Left renal pelvis (tissue), 4 donors: ENCODE data around the gene OR10A2. TPM values are rescaled to one million over a fixed set of nuclear protein-coding genes. Genes with fewer than 3 reads are reported as not detected.
A peak's percentile ranks its signal among the peaks of the same experiment; 100 is the strongest.
"Not testable (repeated sequence)": the region's sequence is repeated elsewhere in the genome, so short reads cannot be mapped to it uniquely, and the experiment has no call there.

Experiments used
- DNase-seq, 4 donors: peaks; one replicate each; pipeline ENCODE4 v3.0.0-alpha.2; 2013; ENCODE audit warnings: low read depth in 4 of 4, low spot score in 3 of 4
- polyA plus RNA-seq, 4 donors: library from polyadenylated mRNA; unstranded; fragments of 120-200 nt; gene quantifications; one replicate each; pipeline ENCODE4 v1.2.1, GENCODE V29; 2013; ENCODE audit not compliant: insufficient read length in 4 of 4

OR10A2 gene, protein sequence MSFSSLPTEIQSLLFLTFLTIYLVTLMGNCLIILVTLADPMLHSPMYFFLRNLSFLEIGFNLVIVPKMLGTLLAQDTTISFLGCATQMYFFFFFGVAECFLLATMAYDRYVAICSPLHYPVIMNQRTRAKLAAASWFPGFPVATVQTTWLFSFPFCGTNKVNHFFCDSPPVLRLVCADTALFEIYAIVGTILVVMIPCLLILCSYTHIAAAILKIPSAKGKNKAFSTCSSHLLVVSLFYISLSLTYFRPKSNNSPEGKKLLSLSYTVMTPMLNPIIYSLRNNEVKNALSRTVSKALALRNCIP
- under 1 TPM in 2 of 4 donors, not detected in 2; 0.04 to 0.09 TPM for polyA plus RNA-seq

DNA sequence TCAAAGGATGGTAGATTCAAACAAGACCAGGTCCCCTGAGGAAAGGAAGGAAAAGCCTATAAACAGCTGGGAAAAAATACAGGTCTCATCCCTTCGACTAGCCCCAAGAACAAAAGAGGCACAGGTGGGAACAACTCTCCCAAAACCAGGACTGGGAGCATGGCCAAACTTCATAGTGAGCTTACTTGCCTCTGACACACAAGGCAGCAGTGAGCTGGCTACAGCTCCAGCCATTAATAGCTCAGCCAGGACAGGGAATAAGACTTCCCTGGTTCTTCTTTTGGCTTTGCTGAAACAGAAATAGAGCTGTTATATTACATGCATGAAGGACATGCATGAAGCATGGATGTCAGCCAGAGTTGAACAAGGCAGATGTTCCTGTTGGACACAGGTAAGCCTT lies at the start of gene OR10A2:
OR10A2 (plus strand) TSS at position 97 of the 400 bp plus-strand sequence. CDS start 6,698 bp downstream, outside the sequence.
- DNase-seq = no peak

DNA sequence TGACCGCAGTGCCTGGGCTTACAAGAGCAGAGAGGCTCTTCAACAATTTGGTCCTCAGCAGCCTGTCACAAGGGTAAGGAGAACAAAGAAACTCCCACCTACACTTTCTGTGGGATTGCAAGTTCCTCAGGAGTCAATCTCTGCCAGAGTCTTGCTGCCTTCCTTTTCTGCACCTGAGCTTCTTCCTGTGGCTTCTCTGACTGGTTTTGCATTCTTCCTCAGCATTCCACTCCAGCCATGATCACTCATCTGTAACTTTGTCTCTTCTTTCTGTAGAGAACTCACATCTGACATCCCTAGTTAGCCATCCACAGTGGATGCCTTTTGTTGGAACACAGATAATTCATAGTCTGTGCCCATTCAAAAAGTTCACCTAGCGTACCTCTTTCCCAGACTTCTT lies 49.2 kb upstream of the OR10A2 start:
- no peak for DNase-seq

DNA sequence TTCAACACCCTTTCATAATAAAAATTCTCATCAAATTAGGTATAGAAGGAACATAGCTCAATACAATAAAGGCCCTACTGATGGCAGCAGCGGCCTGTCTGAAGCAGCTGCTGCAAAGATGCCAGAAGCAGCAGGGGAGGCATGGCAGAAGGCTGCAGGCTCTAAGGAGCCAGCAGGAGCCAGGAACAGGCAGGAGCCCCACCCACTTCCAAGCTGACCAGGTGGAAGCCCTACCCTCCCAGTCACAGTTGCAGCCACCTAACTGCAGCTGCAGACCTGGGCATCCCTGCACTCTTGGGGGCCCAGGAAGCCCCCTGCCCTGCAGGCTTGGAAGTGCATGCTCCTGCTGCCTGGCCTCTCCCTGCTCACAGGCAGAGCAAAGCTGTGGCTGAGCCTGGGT lies 45.2 kb upstream of the OR10A2 start:
- DNase-seq = no peak

DNA sequence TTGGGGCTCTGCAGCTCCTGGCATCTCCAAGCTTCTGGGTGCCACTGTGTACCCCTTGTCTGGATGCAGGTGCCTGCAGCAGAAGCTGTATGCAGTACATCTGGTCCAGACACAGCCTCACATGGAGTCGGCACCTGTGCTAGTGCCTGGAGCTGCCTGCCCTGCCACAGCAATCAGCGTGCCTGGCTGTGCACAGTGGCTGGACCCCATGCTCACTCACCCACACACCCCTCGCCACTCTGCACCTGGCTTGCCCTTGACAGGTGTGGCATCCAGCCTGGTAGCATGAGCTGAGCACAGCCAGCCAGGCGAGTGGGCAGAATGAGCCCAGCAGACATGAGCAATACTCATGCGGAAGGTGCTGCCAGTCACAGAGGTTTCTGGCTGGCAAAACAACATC lies 43.9 kb upstream of the OR10A2 start:
- DNase-seq = no peak

DNA sequence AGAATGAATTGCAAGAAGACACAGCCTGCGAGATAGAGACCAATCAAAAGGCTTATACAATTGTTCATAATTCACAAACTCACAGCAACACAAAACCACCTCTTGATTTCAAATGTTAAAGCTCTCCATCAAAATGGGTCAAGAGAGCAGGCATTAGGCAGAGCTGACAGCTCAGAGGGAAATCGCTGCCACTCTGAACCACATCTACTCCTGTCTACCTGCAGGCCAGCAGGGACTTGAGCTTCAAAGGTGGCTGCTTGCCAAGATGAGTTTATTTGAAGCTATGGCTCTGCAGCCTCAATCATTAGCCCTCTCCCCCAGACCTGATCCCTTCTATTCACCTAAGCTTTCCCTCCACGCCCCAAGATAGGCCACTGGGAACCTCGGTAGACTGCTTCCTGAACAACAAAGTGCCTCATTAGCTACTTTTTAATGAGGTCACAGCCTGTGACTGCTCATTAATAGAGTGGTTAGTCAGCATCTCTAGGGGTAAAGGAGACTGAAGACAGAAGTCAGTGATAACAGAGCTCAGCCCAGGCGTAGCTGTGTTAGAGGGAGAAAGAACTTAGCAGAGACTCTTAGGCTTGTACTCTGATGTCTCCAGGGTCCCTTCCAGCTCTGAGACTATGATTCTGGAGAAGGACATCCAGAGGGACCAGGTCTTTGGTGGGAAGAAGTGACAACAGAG lies 38.6 kb upstream of the OR10A2 start:
- DNase-seq = no peak

DNA sequence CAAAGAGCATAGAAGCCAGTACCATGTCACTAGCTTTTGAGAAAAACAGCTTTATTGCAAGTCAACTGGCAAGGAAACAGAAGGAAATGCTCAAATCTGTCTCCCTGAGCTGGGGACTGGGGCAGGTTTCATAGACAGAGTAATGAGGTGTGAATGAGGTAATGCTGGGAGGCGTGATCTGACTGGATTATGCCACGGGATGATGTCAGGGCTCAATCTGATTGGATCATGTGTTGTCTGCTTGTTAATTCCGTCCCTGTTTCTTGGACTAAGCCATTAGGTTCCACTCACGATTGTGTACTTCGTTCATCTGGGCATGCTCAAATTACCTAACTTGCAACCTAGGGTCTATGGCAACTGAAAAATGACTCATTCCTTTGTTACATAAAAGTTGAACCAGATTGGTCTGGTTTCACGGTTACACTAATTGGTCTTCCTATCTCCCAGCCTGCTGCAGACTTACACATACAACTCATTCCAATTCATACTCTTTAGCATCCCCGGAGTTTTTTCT lies 37.6 kb upstream of the OR10A2 start:
- no peak for DNase-seq

DNA sequence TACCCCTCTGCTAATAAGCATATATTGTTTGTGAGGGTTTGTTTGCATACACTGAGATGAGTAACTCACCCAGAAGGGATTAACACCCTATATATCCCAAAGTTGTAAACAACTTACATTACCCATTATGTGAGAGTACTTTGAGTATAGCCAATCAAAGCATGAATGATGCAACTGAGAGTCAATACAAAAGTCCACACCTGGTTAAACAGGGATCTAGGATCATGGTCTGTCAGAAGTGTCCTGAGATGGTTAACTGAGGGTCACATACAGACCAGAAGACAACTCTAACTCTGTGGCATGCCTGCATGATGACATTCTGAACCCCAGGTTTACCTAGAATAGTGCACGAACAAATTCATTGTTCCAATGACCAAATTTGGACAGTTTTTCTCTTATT lies 34.8 kb upstream of the OR10A2 start:
- DNase-seq = no peak

DNA sequence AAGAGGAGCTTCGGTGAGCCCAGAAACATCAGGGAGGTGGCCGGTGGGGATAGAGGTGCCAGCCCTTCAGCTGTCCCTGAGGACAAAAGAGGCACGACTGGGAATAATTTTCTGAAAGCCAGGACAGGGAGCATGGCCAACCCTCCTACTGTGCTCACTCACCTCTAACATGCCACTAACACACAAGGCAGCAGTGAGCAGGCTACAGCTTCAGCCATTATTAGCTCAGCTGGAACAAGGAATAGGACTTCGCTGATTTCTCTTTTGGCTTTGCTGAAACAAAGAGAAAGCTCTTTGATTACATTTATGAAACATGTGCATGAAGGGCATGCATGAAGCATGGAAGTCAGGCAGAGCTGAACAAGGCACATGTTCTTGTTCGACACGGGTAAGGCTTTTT lies 29.5 kb upstream of the OR10A2 start:
- no peak for DNase-seq

DNA sequence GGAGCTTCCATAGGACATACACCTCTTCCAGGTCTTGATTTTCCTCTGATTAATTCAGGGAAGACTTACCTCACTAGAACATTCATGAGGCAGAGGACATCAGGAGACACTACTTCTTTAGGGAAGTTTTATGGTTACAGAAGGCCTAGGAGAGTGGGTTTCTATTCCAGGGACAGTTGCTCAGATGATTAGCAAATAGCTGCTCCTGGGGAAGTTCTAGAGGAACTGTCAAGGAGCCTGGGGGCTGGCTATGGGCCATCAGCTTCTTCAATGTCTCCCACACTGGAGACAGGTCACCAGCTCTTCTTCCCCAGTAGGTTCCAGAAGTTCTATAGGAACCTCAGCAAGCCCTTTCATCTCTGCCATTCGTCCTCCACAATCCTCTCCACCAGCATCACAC lies 28.8 kb upstream of the OR10A2 start:
- no peak for DNase-seq

DNA sequence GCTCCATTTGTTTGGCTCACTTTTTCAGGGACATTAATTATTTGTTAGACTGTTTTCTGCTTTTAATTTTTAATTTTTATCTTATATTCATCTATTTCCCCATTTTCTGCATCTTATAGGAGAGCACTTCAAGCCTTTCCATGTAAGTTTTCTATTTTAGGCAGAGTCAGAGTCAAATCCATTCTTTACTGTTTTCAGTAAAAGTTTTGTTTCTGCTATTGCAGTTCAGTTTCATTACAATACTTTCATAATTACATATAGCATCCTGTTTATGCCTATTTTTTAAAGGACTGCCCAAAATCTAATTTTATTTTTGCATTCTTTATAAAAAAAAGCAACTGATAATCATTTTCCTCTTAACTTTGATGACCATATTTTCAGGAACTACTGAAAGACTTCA lies 21.2 kb upstream of the OR10A2 start:
- no peak for DNase-seq

DNA sequence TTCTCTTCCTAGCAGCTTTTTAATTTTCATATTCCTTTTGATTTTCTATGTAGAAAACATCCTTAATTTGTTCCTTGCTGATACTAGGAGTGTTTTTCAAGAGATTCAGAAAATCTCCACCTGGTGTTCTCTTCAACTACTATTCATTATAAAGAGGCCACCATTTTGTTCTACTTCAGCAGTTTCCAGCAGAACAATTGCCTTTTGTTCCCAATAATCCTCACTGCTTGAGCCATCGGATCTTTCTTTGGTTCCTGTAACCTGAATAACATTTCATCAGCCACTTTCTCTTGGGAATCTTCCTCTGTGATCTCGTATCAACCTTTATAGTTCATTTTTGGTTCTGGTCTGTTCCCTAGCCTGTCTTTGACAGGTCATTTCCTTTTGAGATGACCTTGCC lies 19.2 kb upstream of the OR10A2 start:
- DNase-seq = no peak

DNA sequence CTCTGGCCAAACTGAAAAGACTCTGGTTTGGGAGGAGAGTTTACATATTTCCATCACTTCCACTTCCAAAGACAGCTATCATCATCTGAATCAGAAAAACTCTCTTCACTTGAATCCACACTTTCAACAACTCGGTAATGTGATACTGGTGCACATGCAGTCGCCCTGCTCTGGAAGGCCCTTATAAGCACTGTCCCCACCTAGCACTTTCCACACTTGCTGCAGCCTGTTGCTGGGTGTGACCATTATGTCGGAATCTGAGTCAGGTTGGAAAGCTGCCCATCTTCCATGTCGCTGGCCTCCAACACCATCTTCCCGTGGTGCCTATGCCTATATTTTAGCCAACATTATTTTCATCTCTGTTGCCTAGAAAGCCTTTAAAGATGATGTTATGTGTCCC lies 18.5 kb upstream of the OR10A2 start:
- no peak for DNase-seq

DNA sequence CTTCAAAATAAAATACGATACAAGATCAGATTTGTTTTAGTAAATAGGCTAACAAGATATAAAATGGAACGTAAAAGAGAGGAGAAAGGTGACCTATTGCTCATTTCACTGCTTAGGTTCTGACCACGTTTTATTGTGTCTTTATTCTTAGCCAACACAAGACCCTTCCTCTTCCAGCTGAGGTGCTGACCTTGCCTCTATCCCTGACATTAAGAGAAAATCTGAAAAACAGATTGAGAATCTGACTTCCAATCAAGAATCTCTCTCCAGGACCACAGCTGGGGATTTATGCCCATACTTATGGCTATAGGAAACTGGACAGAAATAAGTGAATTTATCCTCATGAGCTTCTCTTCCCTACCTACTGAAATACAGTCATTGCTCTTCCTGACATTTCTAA lies 17.5 kb upstream of the OR10A2 start, which contains the start of gene OR10A5:
OR10A5 (plus strand) TSS at position 301 of the 400 bp plus-strand sequence; CDS start at position 301, 0 bp downstream.
- no peak for DNase-seq

DNA sequence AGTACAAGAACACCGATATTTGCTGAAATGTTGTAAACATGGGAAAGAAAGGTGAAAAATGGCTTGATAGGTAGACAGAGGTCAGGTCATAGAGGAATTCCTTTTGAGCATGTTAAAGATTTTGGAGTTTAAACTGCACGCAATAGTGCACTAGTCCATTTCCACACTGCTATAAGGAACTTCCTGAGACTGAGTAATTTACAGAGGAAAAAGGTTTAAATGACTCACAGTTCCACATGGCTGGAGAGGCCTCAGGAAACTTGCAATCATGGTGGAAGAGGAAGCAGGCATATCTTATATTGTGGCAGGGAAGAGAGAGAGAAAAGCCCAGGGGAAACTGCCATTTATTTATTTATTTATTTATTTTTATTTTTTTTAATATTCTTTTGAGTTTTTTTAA lies 12.3 kb upstream of the OR10A2 start:
- DNase-seq = no peak

DNA sequence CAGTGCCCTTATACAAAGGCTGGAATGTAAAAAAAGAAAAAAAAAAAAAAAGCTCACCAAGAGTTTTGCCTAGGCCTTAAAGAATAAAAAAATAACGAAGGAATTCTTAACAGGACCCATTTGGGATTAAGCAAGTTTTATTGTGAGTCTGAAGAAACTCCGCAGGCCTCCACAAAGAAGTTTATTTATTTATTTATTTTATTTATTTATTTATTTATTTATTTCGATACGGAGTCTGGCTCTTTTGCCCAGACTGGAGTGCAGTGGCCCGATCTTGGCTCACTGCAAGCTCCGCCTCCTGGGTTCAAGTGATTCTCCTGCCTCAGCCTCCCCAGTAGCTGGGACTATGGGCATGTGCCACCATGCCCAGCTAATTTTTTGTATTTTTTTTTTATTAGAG lies 8.1 kb upstream of the OR10A2 start:
- not testable (repeated sequence) for DNase-seq

DNA sequence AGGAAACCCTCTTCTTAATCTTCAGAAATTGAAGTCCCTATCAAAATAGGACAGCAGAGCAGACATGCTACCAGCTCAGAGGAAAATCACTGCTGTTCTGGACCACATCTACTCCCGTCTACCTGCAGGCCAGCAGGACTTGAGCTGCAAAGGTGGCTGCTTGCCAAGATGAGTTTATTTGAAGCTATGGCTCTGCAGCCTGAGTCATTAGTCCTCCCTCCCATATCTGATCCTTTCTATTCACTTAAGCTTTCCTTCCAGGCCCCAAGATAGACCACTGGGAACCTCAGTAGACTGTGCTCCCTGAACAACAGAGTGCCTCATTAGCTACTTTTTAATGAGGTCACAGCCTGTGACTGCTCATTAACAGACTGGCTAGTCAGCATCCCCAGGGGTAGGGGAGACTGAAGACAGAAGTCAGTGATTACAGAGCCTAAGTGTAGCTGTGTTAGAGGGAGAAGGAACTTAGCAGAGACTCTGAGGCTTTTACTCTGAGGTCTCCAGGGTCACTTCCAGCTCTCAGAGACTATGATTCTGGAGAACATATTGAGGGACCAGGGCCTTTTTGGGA lies 6.8 kb upstream of the OR10A2 start:
- DNase-seq = peak in 1 of 4 donors; percentile 1

DNA sequence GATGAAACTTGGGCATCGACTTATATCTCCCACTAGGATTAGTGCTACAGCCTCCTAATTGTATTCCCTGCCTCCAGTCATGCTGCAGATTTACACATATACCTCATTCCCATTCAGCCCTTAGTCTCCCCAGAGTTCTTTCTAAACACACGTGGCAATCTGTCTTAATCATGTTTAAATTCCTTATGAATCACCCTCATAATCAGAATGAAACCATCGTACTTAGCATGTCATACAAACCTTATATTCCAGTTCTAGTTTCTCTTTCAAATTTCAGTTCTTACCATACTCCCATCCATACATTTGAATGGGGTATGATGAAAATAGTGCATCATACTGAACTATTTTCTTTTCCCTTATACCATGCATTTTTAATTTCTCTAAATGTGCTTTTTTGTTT lies 6.0 kb upstream of the OR10A2 start:
- no peak for DNase-seq

DNA sequence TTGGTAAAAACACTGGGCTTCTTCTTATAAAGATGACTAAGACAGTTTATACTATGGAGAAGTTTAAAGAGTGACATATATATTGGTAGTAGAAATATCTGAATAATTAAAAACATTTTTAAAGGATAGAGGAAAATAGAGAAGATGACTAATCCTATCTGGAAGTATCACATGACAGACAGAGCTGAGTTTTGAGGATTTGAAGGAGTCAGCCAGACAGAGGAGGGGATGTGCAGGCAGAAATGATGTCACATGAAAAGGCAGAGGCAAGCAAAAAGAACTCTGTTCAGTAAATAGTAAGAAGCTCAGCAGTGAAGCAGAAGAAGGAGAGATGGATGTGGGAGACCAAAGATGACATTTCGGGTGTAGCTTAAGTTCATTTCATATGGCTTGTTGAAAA lies 1.6 kb downstream of the OR10A2 start:
- no peak for DNase-seq

DNA sequence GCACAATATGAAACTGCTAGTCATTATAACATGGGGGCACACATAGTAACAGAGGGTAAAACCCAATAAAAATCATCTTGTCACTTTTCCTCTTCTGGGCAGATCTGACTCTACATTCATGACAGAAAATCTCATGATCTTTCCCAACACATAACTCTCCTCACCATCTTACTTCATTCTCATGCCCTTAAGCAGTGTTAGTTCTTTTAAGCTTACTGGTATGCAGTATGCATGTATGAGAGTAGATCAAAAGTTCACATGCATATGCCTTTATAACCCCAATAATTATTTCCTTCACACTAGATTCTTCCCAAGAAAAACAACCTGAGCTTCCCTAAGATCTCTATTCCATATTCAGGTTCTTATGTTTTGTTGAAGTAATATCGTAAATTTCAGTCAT lies 8.4 kb downstream of the OR10A2 start:
- DNase-seq = no peak

DNA sequence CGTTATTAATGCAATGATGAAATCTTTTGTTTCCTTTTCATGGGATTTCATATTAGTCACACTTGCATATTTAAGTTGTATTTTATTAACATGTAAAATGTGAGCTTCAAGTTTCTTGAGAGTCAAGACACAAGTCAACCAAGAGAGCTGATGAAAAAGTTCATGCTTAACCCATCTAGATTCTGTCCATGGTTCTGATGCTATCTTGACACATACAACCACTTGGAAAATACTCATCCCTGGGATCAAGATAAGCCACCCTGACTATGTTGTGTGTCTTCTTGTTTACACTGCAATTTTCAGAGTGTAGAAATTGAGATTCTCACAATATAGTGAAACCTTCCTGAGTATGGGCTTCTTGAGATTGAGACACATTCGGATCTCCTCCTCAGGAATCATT lies 12.9 kb downstream of the OR10A2 start:
- no peak for DNase-seq

DNA sequence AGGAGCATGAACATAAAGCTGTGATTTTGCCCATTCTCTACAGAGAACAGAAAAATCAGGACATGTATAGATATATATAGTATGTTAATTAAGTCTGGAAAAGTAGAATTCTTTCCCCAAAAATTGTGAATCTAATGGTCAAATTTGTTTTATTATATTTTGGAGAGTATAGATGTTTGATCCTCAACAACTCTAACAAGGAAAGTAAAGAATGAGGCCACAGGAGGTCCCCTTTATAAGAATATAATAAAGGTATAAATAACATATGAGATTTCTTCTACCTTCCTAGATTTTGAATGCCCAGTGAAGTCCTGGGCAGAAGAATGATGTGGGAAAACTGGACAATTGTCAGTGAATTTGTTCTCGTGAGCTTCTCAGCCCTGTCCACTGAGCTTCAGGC lies 13.5 kb downstream of the OR10A2 start, which contains the start of gene OR10A4:
OR10A4 (plus strand) TSS at position 301 of the 400 bp plus-strand sequence; CDS start at position 324, 23 bp downstream.
- DNase-seq = no peak

DNA sequence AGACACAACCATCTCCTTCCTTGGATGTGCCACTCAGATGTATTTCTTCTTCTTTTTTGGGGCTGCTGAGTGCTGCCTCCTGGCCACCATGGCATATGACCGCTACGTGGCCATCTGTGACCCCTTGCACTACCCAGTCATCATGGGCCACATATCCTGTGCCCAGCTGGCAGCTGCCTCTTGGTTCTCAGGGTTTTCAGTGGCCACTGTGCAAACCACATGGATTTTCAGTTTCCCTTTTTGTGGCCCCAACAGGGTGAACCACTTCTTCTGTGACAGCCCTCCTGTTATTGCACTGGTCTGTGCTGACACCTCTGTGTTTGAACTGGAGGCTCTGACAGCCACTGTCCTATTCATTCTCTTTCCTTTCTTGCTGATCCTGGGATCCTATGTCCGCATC lies 14.1 kb downstream of the OR10A2 start:
- DNase-seq = no peak
